ENCODE results near the gene SASH1.

SASH1 gene

GRCh38 chr6:148596891-148597455 lies 254.3 kb downstream of the SASH1 start:
- no peak for DNase-seq

DNA sequence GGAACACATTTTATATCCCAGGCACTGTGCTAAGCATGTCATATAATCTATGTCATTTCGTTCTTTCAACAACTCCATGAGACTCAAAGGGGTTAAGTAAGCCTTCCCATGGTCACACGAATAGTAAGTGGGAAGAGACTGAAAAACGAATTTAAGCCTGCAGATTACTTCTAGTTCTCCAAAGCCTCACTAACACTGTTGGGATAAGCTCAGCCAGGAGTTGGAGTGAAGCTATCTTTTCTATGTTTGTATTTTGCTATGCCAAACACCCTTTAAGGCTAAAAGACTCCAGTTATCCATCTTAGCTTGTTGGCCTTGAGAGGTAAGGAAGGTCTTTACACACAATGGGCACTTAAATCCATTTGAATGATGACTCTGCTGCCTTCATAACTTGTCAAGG lies 256.1 kb downstream of the SASH1 start:
- DNase-seq = no peak

GRCh38 chr6:148599967-148600426 lies 257.4 kb downstream of the SASH1 start:
- no peak for DNase-seq
